Panc1 (cell line): ENCODE results near the gene FKBP6. TPM values are rescaled to one million over a fixed set of nuclear protein-coding genes. Genes with fewer than 3 reads are reported as not detected.

Experiments used
- ATAC-seq: fragments of 200-7000 bp; cut with Tn5 transposase; 2 replicates; pipeline ENCODE4 v1.9.1; 2020; ENCODE audit warnings: mild to moderate bottlenecking, moderate library complexity
- BruUV-seq: library from RNA; stranded (reverse); fragments of 400-500 nt; replicated peaks from 2 replicates; lab custom pipeline; 2021; lab: Mats Ljungman, UMichigan
- CTCF ChIA-PET: fragments of 300-600 bp; sonication (Branson Sonifier 250); formaldehyde crosslinking; loops from one replicate; lab custom pipeline; 2022; ENCODE audit warnings: antibody characterized with exemption; lab: Charles Lee
- POLR2A ChIA-PET: fragments of 300-600 bp; sonication (Branson Sonifier 250); formaldehyde crosslinking; loops from one replicate; lab custom pipeline; 2022; ENCODE audit warnings: antibody characterized with exemption; lab: Charles Lee
- DNase-seq: peaks from one replicate; pipeline ENCODE4 v3.0.0-alpha.2; 2010; ENCODE audit warnings: low read depth, low spot score
- H3K27ac ChIP-seq: 2 replicates; pipeline ENCODE4 v1.5.1; 2011; ENCODE audit warnings: mild to moderate bottlenecking, low read length, inconsistent platforms
- H3K27me3 ChIP-seq: fragments of 200-500 bp; sonication (Bioruptor generic); 2 replicates; pipeline ENCODE4 v1.6.0; 2014; ENCODE audit warnings: low read length, inconsistent platforms; ENCODE audit not compliant: control insufficient read depth, insufficient read depth
- H3K36me3 ChIP-seq: fragments of 200-500 bp; sonication (Bioruptor generic); 2 replicates; pipeline ENCODE4 v1.5.1; 2014; ENCODE audit warnings: inconsistent platforms, mild to moderate bottlenecking, low read length, moderate library complexity; ENCODE audit not compliant: control insufficient read depth, insufficient read depth
- H3K4me1 ChIP-seq: 2 replicates; pipeline ENCODE4 v1.5.1; 2011; ENCODE audit warnings: inconsistent platforms, mild to moderate bottlenecking, low read length, moderate library complexity; ENCODE audit not compliant: control insufficient read depth, insufficient read depth
- H3K4me3 ChIP-seq, 2 experiments: 2 replicates each; pipeline ENCODE4 v1.5.1; 2011 to 2012; ENCODE audit warnings: low read depth in 2 of 2, low read length in 2 of 2, mild to moderate bottlenecking in 2 of 2, inconsistent platforms in 1 of 2, moderate library complexity in 1 of 2
- H3K9me3 ChIP-seq: fragments of 200-500 bp; sonication (Bioruptor generic); 2 replicates; pipeline ENCODE4 v1.5.1; 2014; ENCODE audit warnings: low read depth, mild to moderate bottlenecking, inconsistent platforms, low read length, moderate library complexity; ENCODE audit not compliant: control insufficient read depth, insufficient read depth
- CTCF ChIP-seq: fragments of 450-650 bp; IDR thresholded peaks from 2 replicates; pipeline ENCODE4 v1.5.1; 2017; ENCODE audit warnings: mild to moderate bottlenecking
- POLR2AphosphoS5 ChIP-seq: IDR thresholded peaks from 2 replicates; pipeline ENCODE4 v1.6.1; 2012; ENCODE audit warnings: mild to moderate bottlenecking, low read depth, low read length, moderate library complexity
- REST ChIP-seq, 2 experiments: IDR thresholded peaks; 2 replicates each; pipeline ENCODE4 v1.6.1; 2011 to 2012; ENCODE audit warnings: low read depth in 2 of 2, control low read depth in 1 of 2, low read length in 1 of 2, mild to moderate bottlenecking in 1 of 2, moderate library complexity in 1 of 2; ENCODE audit not compliant: insufficient read depth in 1 of 2
- SIN3A ChIP-seq: IDR thresholded peaks from 2 replicates; pipeline ENCODE4 v1.6.1; 2012; ENCODE audit warnings: low read depth, mild to moderate bottlenecking, low read length, moderate library complexity, borderline replicate concordance; ENCODE audit not compliant: insufficient read depth
- TCF7L2 ChIP-seq: IDR thresholded peaks from 2 replicates; pipeline ENCODE4 v1.6.1; 2011; ENCODE audit warnings: mild to moderate bottlenecking, low read depth, low read length, inconsistent platforms
- in situ Hi-C: cut with HindIII; loops from 2 replicates; pipeline ENCODE4 v1.10.0; 2016; ENCODE audit warnings: low sequenced_read_pairs, low pct_unique_long_range_greater_than_20kb
- intact Hi-C: fragments of 100-400 bp; cut with micrococcal nuclease; formaldehyde crosslinking; loops from one replicate; pipeline ENCODE4 v1.10.0; 2022; ENCODE audit not compliant: unreplicated experiment
- total RNA-seq: library from RNA; stranded (reverse); gene quantifications from one replicate; pipeline ENCODE4 v1.2.1, GENCODE V29; 2021; ENCODE audit not compliant: unreplicated experiment

Gene FKBP6
- total RNA-seq, 1 experiment from 2014 or later, result not detected

- DNase-seq, result no peak
- Histone ChIP-seq H3K36me3 (no peaks in the 10 kb centered on the region), H3K9me3 (no peaks in the 10 kb centered on the region), H3K4me1 (no peaks in the 10 kb centered on the region), H3K4me3 (no peak overlapping the region), H3K27ac (no peak overlapping the region), H3K27me3 (no peaks in the 10 kb centered on the region)
- in situ Hi-C loops (no loop called here), intact Hi-C loops (no loop called here)
- TF ChIP-seq SIN3A (no peak), CTCF (no peak), REST (IDR thresholded peaks at IDR 0.05; ENCODE audit: insufficient read depth in 1 of 2, low read depth in 2 of 2, low read length in 1 of 2) (no peak), TCF7L2 (no peak), POLR2AphosphoS5 (no peak)
- ChIA-PET POLR2A (no interaction called here), CTCF (no interaction called here)
- no TSS peak for BruUV-seq
- ATAC-seq, result no peak
These were observed 17.6 kb downstream of the FKBP6 start for GRCh38 chr7:73345538-73345937.

GRCh38 chr7:73345951-73346350 is 18.0 kb downstream of the FKBP6 start:
- no peak for DNase-seq
- no TSS peak for BruUV-seq
- Histone ChIP-seq H3K9me3 (no peaks in the 10 kb centered on the region), H3K27ac (no peak overlapping the region), H3K36me3 (no peaks in the 10 kb centered on the region), H3K27me3 (no peaks in the 10 kb centered on the region), H3K4me1 (no peaks in the 10 kb centered on the region), H3K4me3 (no peak overlapping the region)
- in situ Hi-C loops, result no loop called here
- TF ChIP-seq REST (IDR thresholded peaks at IDR 0.05; ENCODE audit: insufficient read depth in 1 of 2, low read depth in 2 of 2, low read length in 1 of 2), result no peak
- ATAC-seq, result no peak
- ChIA-PET POLR2A (no interaction called here), CTCF (no interaction called here)
- intact Hi-C loops, result no loop called here
